Lung (tissue), 12 donors: ENCODE data around the gene HDGF. TPM values are rescaled to one million over a fixed set of nuclear protein-coding genes. Genes with fewer than 3 reads are reported as not detected.

Source experiments
- ATAC-seq: fragments of 200-7000 bp; cut with Tn5 transposase; one replicate; pipeline ENCODE4 v1.9.1; 2020; ENCODE audit warnings: moderate number of reproducible peaks; ENCODE audit not compliant: insufficient read depth, low FRiP score
- DNase-seq, 3 donors: peaks; one replicate each; pipeline ENCODE4 v3.0.0-alpha.2; 2013 to 2017
- H3K27ac ChIP-seq, 2 donors: one replicate each; pipeline ENCODE4 v1.5.1; 2013; ENCODE audit warnings: mild to moderate bottlenecking in 2 of 2, moderate library complexity in 2 of 2, control low read depth in 1 of 2, inconsistent platforms in 1 of 2, low read depth in 1 of 2, low read length in 1 of 2
- H3K27me3 ChIP-seq, 3 donors: one replicate each; pipeline ENCODE4 v1.5.1; 2013; ENCODE audit warnings: low read length in 2 of 3; ENCODE audit not compliant: control insufficient read depth in 3 of 3, insufficient read depth in 3 of 3
- H3K36me3 ChIP-seq, 4 donors: one replicate each; pipeline ENCODE4 v1.5.1; 2013; ENCODE audit warnings: low read length in 4 of 4, mild to moderate bottlenecking in 1 of 4, moderate library complexity in 1 of 4; ENCODE audit not compliant: control insufficient read depth in 4 of 4, insufficient read depth in 4 of 4
- H3K4me1 ChIP-seq, 5 donors: one replicate each; pipeline ENCODE4 v1.5.1; 2013; ENCODE audit warnings: low read length in 5 of 5, mild to moderate bottlenecking in 2 of 5, moderate library complexity in 1 of 5; ENCODE audit not compliant: control insufficient read depth in 5 of 5, insufficient read depth in 5 of 5
- H3K4me3 ChIP-seq: one replicate; pipeline ENCODE4 v1.5.1; 2013; ENCODE audit warnings: mild to moderate bottlenecking, control low read depth, moderate library complexity
- H3K9ac ChIP-seq, 2 donors: one replicate each; pipeline ENCODE4 v1.5.1; 2013; ENCODE audit warnings: low read length in 2 of 2, control low read depth in 1 of 2; ENCODE audit not compliant: insufficient read depth in 1 of 2
- H3K9me3 ChIP-seq, 4 donors: one replicate each; pipeline ENCODE4 v1.5.1; 2013; ENCODE audit warnings: low read length in 3 of 4, mild to moderate bottlenecking in 1 of 4, moderate library complexity in 1 of 4; ENCODE audit not compliant: control insufficient read depth in 4 of 4, insufficient read depth in 3 of 4
- CTCF ChIP-seq: IDR thresholded peaks from 2 replicates; pipeline ENCODE4 v1.5.1; 2012; ENCODE audit warnings: mild to moderate bottlenecking; ENCODE audit errors: control extremely low read depth, extremely low read depth
- WGBS, 2 donors: extraction: QIAGEN DNeasy Blood & Tissue Kit; methylation state at CpG; one replicate each; pipeline ENCODE4 v1.1.7; 2013; 5-methylcytosine and 5-hydroxymethylcytosine counted together
- polyA plus RNA-seq, 2 donors: library from polyadenylated mRNA; stranded (reverse); fragments of 200-250 nt; gene quantifications; one replicate each; pipeline ENCODE4 v1.2.1, GENCODE V29; 2013
- total RNA-seq, 2 donors: library from RNA; depleted of rRNA in 1 of 2; stranded (reverse); fragments of >200 nt in 1 of 2; gene quantifications; one replicate each; pipeline ENCODE4 v1.2.1, GENCODE V29; 2014 to 2021
- donor health status: control.
- donor health status: control.
- donor health status: Bipolar disorder and iron deficiency.
- donor health status: healthy.
- donor health status: DM: yes; HTN: yes; CAD: no.

Gene HDGF
- total and polyA plus RNA-seq, 4 donors = 104 to 226 (median 185) TPM

GRCh38 chr1:156700736-156701531 is 50.5 kb downstream of the HDGF start:
- H3K9ac ChIP-seq = no peak overlapping the region
- no peak for TF ChIP-seq CTCF
- DNase-seq (no peak), ATAC-seq (no peak)
- H3K4me1 ChIP-seq = peaks cover 0 to 28% (median 8%) of the 10 kb centered on the region in 5 donors
- 79 to 81% methylated on average over 8 of the region's 8 CpGs for WGBS, 2 donors
- H3K36me3 ChIP-seq = peaks cover 0 to 2% (median 0%) of the 10 kb centered on the region in 4 donors
- no peak overlapping the region for H3K27ac ChIP-seq
- H3K27me3 ChIP-seq = peaks cover 0 to 4% (median 0%) of the 10 kb centered on the region in 3 donors
- H3K4me3 ChIP-seq = no peak overlapping the region
- no peaks in the 10 kb centered on the region for H3K9me3 ChIP-seq

DNA sequence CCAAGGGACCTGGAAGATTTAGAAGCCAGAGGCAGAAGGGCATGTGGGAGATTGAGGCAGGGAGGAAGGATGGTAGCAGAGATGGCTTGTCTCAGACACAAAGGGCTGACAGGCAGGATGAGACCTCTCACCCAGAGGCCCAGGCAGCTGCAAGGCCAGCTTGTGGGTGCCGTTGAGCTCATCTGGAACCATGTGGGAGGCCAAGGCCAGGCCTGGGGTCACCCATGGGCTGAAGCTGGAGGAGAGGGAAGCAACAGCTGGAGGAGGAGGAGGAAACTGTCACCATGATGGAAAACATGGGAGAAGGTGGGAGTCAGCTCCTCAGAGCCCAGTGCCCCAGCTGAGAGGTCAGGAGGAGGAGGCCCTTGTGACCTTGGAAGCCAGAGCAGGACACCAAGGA is 52.5 kb downstream of the HDGF start:
- H3K27me3 ChIP-seq = peaks cover 0 to under 1% (median 0%) of the 10 kb centered on the region in 3 donors
- no peak for DNase-seq
- 66 to 82% methylated on average over 1 of the region's 1 CpG for WGBS, 2 donors

GRCh38 chr1:156697481-156697880 is 54.0 kb downstream of the HDGF start:
- Histone ChIP-seq H3K36me3 (peaks cover 0 to 2% (median 0%) of the 10 kb centered on the region in 4 donors), H3K27ac (no peak overlapping the region), H3K27me3 (no peaks in the 10 kb centered on the region), H3K4me3 (no peak overlapping the region), H3K9me3 (no peaks in the 10 kb centered on the region), H3K9ac (no peak overlapping the region), H3K4me1 (peaks cover 0 to 20% (median 2%) of the 10 kb centered on the region in 5 donors)
- ATAC-seq (no peak), DNase-seq (no peak)
- 81 to 85% methylated on average over 8 of the region's 8 CpGs for WGBS, 2 donors
- no peak for TF ChIP-seq CTCF

More for the DNA sequence above, 52.5 kb downstream of the HDGF start:
- Histone ChIP-seq H3K9me3 (no peaks in the 10 kb centered on the region), H3K36me3 (peaks cover 0 to 2% (median 0%) of the 10 kb centered on the region in 4 donors), H3K4me3 (no peak overlapping the region), H3K9ac (no peak overlapping the region), H3K4me1 (peaks cover 0 to 15% (median 0%) of the 10 kb centered on the region in 5 donors), H3K27ac (no peak overlapping the region)
- no peak for TF ChIP-seq CTCF
- ATAC-seq = no peak
